GM23338 (cell line): ENCODE results near the gene DCAF17. TPM values are rescaled to one million over a fixed set of nuclear protein-coding genes. Genes with fewer than 3 reads are reported as not detected.

Source experiments
- ATAC-seq: fragments of 200-7000 bp; cut with Tn5 transposase; 3 replicates; pipeline ENCODE4 v1.9.1; 2020
- DNase-seq: peaks from one replicate; pipeline ENCODE4 v3.0.0-alpha.2; 2015; ENCODE audit warnings: low spot score
- H2AFZ ChIP-seq: fragments of 200-600 bp; sonication (generic); 2 replicates; pipeline ENCODE4 v1.8.0; 2016; ENCODE audit warnings: antibody characterized with exemption, mild to moderate bottlenecking, moderate library complexity
- H3F3A ChIP-seq: fragments of 200-600 bp; sonication (generic); replicated peaks from 2 replicates; pipeline ENCODE4 v1.8.0; 2017; ENCODE audit warnings: antibody characterized with exemption, mixed run types, low read depth
- H3K27ac ChIP-seq: fragments of 200-600 bp; sonication (generic); 2 replicates; pipeline ENCODE4 v1.6.1; 2016; ENCODE audit warnings: low read depth
- H3K27me3 ChIP-seq: fragments of 200-600 bp; sonication (generic); 2 replicates; pipeline ENCODE4 v1.8.0; 2016; ENCODE audit warnings: mild to moderate bottlenecking, mixed run types, moderate library complexity; ENCODE audit not compliant: insufficient read depth
- H3K36me3 ChIP-seq: fragments of 200-600 bp; sonication (generic); 2 replicates; pipeline ENCODE4 v1.8.0; 2016; ENCODE audit warnings: mild to moderate bottlenecking; ENCODE audit not compliant: insufficient read depth
- H3K4me1 ChIP-seq: fragments of 200-600 bp; sonication (generic); 2 replicates; pipeline ENCODE4 v1.8.0; 2016; ENCODE audit warnings: mild to moderate bottlenecking, moderate library complexity; ENCODE audit not compliant: insufficient read depth
- H3K4me2 ChIP-seq: fragments of 200-600 bp; sonication (generic); 2 replicates; pipeline ENCODE4 v1.7.1; 2017; ENCODE audit warnings: mixed run types
- H3K4me3 ChIP-seq: fragments of 200-600 bp; sonication (generic); 2 replicates; pipeline ENCODE4 v1.6.1; 2016; ENCODE audit warnings: mixed run types
- H3K79me2 ChIP-seq: fragments of 200-600 bp; sonication (generic); replicated peaks from 2 replicates; pipeline ENCODE4 v1.8.0; 2017; ENCODE audit warnings: mild to moderate bottlenecking; ENCODE audit not compliant: insufficient read depth
- H3K9me2 ChIP-seq: fragments of 200-600 bp; sonication (generic); 2 replicates; pipeline ENCODE4 v1.8.0; 2017; ENCODE audit not compliant: insufficient read depth
- H4K20me1 ChIP-seq: fragments of 200-600 bp; sonication (generic); replicated peaks from 2 replicates; pipeline ENCODE4 v1.8.0; 2017; ENCODE audit warnings: mild to moderate bottlenecking; ENCODE audit not compliant: insufficient read depth
- H3K27ac Mint-ChIP-seq: 2 replicates; pipeline ENCODE4 v1.8.0; 2020; ENCODE audit warnings: inconsistent platforms, mild to moderate bottlenecking, moderate library complexity, mixed read lengths
- H3K27me3 Mint-ChIP-seq: 3 replicates; pipeline ENCODE4 v1.8.0; 2022; ENCODE audit warnings: low read depth, mild to moderate bottlenecking, moderate library complexity, mixed read lengths, inconsistent platforms; ENCODE audit not compliant: insufficient read depth, poor library complexity
- H3K36me3 Mint-ChIP-seq: 3 replicates; pipeline ENCODE4 v1.8.0; 2021; ENCODE audit warnings: low read depth, mild to moderate bottlenecking, inconsistent platforms, moderate library complexity, mixed read lengths
- H3K4me1 Mint-ChIP-seq: 3 replicates; pipeline ENCODE4 v1.8.0; 2020; ENCODE audit warnings: mild to moderate bottlenecking, inconsistent platforms, mixed read lengths
- H3K4me3 Mint-ChIP-seq: 3 replicates; pipeline ENCODE4 v1.8.0; 2021; ENCODE audit warnings: moderate library complexity, mild to moderate bottlenecking, inconsistent platforms, mixed read lengths
- H3K9me3 Mint-ChIP-seq: 3 replicates; pipeline ENCODE4 v1.8.0; 2020; ENCODE audit warnings: moderate library complexity, mild to moderate bottlenecking, inconsistent platforms, mixed read lengths
- CREB1 ChIP-seq: fragments of 250-450 bp; sonication (Bioruptor Pico); IDR thresholded peaks from 2 replicates; pipeline ENCODE4 v1.5.0; 2020; ENCODE audit warnings: low read depth, mild to moderate bottlenecking, moderate library complexity
- EZH2 ChIP-seq: fragments of 200-600 bp; sonication (generic); IDR thresholded peaks from one replicate; pipeline ENCODE4 v1.8.0; 2017; ENCODE audit warnings: antibody characterized with exemption, mild to moderate bottlenecking, low read depth; ENCODE audit not compliant: unreplicated experiment
- EZH2phosphoT487 ChIP-seq: fragments of 200-600 bp; sonication (generic); IDR thresholded peaks from one replicate; pipeline ENCODE4 v1.8.1; 2018; ENCODE audit warnings: antibody characterized with exemption; ENCODE audit not compliant: unreplicated experiment
- JUNB ChIP-seq: IDR thresholded peaks from one replicate; pipeline ENCODE4 v1.6.1; 2016; ENCODE audit warnings: antibody characterized with exemption; ENCODE audit not compliant: unreplicated experiment
- NANOG ChIP-seq: IDR thresholded peaks from 2 replicates; pipeline ENCODE4 v1.6.1; 2016; ENCODE audit warnings: antibody characterized with exemption, borderline replicate concordance
- STAT1 ChIP-seq: IDR thresholded peaks from one replicate; pipeline ENCODE4 v1.6.1; 2016; ENCODE audit warnings: antibody characterized with exemption; ENCODE audit not compliant: unreplicated experiment
- ZNF331 ChIP-seq: fragments of 250-450 bp; sonication (Bioruptor Pico); IDR thresholded peaks from 2 replicates; pipeline ENCODE4 v1.5.0; 2020; ENCODE audit warnings: low read depth, mild to moderate bottlenecking, moderate library complexity
- polyA plus RNA-seq: library from polyadenylated mRNA; unstranded; fragments of >200 nt; fragmentation: Nextera tagmentation; extraction: Ambion mirVana; gene quantifications from 2 replicates; pipeline ENCODE4 v1.2.1, GENCODE V29; 2016
- total RNA-seq: library from RNA; depleted of rRNA; stranded (reverse); fragments of >200 nt; shearing (Covaris generic); gene quantifications from 2 replicates; pipeline ENCODE4 v1.2.3, GENCODE V29; 2014
- TF ChIP-seq, protein P1 (sequence below), 2 experiments: fragments of 200-600 bp in 1 of 2; sonication (generic) in 1 of 2; conservative IDR thresholded peaks; 2 replicates each; pipeline versions ENCODE4 v1.5.1 to v1.6.1; 2016 to 2017; ENCODE audit warnings: antibody characterized with exemption in 2 of 2, low read depth in 2 of 2, mild to moderate bottlenecking in 2 of 2, moderate library complexity in 1 of 2
- TF ChIP-seq, protein P2 (sequence below): IDR thresholded peaks from one replicate; pipeline ENCODE4 v1.6.1; 2018; ENCODE audit warnings: antibody characterized with exemption; ENCODE audit not compliant: unreplicated experiment
- TF ChIP-seq, protein P3 (sequence below): IDR thresholded peaks from 2 replicates; pipeline ENCODE4 v1.6.1; 2016; ENCODE audit warnings: antibody characterized with exemption

DCAF17 gene
- total and polyA plus RNA-seq, 2 experiments from 2014 or later = 11.0 to 37.3 TPM

DNA sequence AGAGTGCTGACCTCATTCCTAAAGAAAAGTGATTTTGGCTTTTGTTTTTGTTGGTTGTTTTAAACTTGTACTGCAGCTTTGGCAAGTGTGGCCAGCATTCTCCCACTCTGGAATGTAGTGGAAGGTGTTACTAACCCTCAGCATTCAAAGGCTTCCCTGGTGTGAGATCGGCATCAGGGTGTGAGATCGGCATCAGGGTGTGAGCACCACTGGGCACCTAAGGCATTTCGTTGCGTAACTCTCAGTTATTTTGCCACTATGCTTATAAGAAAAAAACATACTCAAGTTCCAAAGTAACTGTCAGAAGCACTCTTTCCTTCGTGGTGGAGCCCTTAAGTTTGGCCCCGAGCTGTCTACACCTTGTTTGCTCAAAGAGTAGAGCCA lies 90.0 kb downstream of the DCAF17 start (continued):
- no peak for TF ChIP-seq EZH2
- no peak for TF ChIP-seq ZNF331 (CRISPR knock-in tag)
- TF ChIP-seq, protein P1, sequence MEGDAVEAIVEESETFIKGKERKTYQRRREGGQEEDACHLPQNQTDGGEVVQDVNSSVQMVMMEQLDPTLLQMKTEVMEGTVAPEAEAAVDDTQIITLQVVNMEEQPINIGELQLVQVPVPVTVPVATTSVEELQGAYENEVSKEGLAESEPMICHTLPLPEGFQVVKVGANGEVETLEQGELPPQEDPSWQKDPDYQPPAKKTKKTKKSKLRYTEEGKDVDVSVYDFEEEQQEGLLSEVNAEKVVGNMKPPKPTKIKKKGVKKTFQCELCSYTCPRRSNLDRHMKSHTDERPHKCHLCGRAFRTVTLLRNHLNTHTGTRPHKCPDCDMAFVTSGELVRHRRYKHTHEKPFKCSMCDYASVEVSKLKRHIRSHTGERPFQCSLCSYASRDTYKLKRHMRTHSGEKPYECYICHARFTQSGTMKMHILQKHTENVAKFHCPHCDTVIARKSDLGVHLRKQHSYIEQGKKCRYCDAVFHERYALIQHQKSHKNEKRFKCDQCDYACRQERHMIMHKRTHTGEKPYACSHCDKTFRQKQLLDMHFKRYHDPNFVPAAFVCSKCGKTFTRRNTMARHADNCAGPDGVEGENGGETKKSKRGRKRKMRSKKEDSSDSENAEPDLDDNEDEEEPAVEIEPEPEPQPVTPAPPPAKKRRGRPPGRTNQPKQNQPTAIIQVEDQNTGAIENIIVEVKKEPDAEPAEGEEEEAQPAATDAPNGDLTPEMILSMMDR (conservative IDR thresholded peaks at IDR 0.05; ENCODE audit: low read depth in 2 of 2) = no peak
- TF ChIP-seq STAT1 = no peak
- TF ChIP-seq CREB1 (CRISPR knock-in tag) = no peak
- TF ChIP-seq NANOG = no peak

DNA sequence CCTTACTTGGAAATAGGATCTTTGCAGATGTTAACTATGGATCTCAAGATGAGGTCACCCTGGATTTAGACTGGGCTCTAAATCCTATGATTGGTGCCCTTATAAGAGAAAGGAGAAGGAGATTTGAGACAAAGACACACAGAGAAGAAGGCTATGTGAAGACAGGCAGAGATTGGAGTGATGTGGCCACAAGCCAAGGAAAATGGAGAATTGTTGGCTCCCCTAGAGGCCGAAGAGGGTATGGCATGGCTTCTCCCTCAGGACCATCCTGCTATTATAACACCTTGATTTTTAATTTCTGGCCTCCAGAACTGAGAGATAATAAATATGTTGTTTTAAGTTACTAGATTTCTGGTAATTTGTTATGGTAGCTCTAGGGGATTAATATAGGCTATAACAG lies 95.9 kb downstream of the DCAF17 start:
- Mint-ChIP-seq H3K27me3 (peaks cover 2% of the 10 kb centered on the region), H3K4me3 (no peak overlapping the region), H3K36me3 (peaks cover 15% of the 10 kb centered on the region), H3K27ac (no peak overlapping the region), H3K9me3 (peaks cover 5% of the 10 kb centered on the region; the same call in 2 of the 3 replicates), H3K4me1 (peaks cover 5% of the 10 kb centered on the region; the same call in 1 of the 3 replicates)
- Histone ChIP-seq H3K36me3 (no peaks in the 10 kb centered on the region), H3K27me3 (no peaks in the 10 kb centered on the region), H3K9me2 (no peaks in the 10 kb centered on the region), H3K4me1 (no peaks in the 10 kb centered on the region), H3F3A (no peaks in the 10 kb centered on the region), H2AFZ (no peak overlapping the region), H3K4me2 (no peak overlapping the region), H3K79me2 (peaks cover 43% of the 10 kb centered on the region), H3K27ac (no peak overlapping the region), H4K20me1 (no peaks in the 10 kb centered on the region), H3K4me3 (no peak overlapping the region)
- TF ChIP-seq, protein P1 (conservative IDR thresholded peaks at IDR 0.05; ENCODE audit: low read depth in 2 of 2) = peak; percentile 71 to 87
- TF ChIP-seq EZH2phosphoT487 = no peak
- TF ChIP-seq ZNF331 (CRISPR knock-in tag) = no peak
- TF ChIP-seq EZH2 = no peak
- TF ChIP-seq JUNB = no peak
- DNase-seq (peak; percentile 49), ATAC-seq (peak; percentile 34; the same call in 2 of the 3 replicates)

DNA sequence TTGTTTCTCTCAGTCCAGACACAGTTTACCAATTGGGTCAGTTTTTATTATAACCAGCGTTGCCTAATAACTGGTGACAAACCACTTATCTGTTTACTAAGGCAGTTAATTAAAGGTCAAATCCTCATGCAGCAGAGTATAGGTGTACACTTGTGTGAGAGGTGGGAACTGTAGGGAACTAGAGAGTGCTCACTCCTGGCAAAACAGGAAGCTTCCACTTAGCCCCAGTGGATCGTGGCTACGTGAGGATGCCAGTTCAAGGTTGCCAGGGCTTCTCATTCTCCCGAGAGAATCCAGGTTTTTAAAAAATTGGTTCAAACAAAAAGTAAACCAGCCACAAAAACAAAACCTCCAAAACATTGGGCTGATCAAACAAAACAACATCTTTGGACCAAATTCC lies 96.4 kb downstream of the DCAF17 start:
- Histone ChIP-seq H3K4me1 (no peaks in the 10 kb centered on the region), H3K27me3 (no peaks in the 10 kb centered on the region), H2AFZ (no peak overlapping the region), H3K36me3 (no peaks in the 10 kb centered on the region), H4K20me1 (no peaks in the 10 kb centered on the region), H3K9me2 (no peaks in the 10 kb centered on the region), H3F3A (no peaks in the 10 kb centered on the region), H3K27ac (peak overlapping the region; percentile 15; the same call in 1 of the 2 replicates), H3K4me3 (no peak overlapping the region), H3K79me2 (peaks cover 38% of the 10 kb centered on the region), H3K4me2 (no peak overlapping the region)
- Mint-ChIP-seq H3K9me3 (peaks cover 5% of the 10 kb centered on the region; the same call in 2 of the 3 replicates), H3K36me3 (peaks cover 15% of the 10 kb centered on the region), H3K27ac (no peak overlapping the region), H3K27me3 (peaks cover 3% of the 10 kb centered on the region), H3K4me3 (no peak overlapping the region), H3K4me1 (0 out of 3 replicates have a peak, but pooled peaks cover under 1% of the 10 kb centered on the region)
- DNase-seq = no peak
- ATAC-seq = no peak
- TF ChIP-seq ZNF331 (CRISPR knock-in tag) = no peak
- TF ChIP-seq EZH2phosphoT487 = no peak
- TF ChIP-seq, protein P2, sequence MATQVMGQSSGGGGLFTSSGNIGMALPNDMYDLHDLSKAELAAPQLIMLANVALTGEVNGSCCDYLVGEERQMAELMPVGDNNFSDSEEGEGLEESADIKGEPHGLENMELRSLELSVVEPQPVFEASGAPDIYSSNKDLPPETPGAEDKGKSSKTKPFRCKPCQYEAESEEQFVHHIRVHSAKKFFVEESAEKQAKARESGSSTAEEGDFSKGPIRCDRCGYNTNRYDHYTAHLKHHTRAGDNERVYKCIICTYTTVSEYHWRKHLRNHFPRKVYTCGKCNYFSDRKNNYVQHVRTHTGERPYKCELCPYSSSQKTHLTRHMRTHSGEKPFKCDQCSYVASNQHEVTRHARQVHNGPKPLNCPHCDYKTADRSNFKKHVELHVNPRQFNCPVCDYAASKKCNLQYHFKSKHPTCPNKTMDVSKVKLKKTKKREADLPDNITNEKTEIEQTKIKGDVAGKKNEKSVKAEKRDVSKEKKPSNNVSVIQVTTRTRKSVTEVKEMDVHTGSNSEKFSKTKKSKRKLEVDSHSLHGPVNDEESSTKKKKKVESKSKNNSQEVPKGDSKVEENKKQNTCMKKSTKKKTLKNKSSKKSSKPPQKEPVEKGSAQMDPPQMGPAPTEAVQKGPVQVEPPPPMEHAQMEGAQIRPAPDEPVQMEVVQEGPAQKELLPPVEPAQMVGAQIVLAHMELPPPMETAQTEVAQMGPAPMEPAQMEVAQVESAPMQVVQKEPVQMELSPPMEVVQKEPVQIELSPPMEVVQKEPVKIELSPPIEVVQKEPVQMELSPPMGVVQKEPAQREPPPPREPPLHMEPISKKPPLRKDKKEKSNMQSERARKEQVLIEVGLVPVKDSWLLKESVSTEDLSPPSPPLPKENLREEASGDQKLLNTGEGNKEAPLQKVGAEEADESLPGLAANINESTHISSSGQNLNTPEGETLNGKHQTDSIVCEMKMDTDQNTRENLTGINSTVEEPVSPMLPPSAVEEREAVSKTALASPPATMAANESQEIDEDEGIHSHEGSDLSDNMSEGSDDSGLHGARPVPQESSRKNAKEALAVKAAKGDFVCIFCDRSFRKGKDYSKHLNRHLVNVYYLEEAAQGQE = no peak
- TF ChIP-seq CREB1 (CRISPR knock-in tag) = no peak
- TF ChIP-seq JUNB = no peak
- TF ChIP-seq EZH2 = no peak
- TF ChIP-seq NANOG = no peak
- TF ChIP-seq, protein P1 (conservative IDR thresholded peaks at IDR 0.05; ENCODE audit: low read depth in 2 of 2) = no peak
- TF ChIP-seq, protein P3, sequence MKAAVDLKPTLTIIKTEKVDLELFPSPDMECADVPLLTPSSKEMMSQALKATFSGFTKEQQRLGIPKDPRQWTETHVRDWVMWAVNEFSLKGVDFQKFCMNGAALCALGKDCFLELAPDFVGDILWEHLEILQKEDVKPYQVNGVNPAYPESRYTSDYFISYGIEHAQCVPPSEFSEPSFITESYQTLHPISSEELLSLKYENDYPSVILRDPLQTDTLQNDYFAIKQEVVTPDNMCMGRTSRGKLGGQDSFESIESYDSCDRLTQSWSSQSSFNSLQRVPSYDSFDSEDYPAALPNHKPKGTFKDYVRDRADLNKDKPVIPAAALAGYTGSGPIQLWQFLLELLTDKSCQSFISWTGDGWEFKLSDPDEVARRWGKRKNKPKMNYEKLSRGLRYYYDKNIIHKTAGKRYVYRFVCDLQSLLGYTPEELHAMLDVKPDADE = no peak
